ENCODE results near the gene TYR. TPM values are rescaled to one million over a fixed set of nuclear protein-coding genes. Genes with fewer than 3 reads are reported as not detected.

TYR gene
- total and polyA plus RNA-seq, 2 donors (not counting 1 experiment from before 2014, with no cell fraction given): not detected

- H3K4me1 ChIP-seq (ENCODE audit: control insufficient read depth in 2 of 2, insufficient read depth in 2 of 2, low read length in 2 of 2): no peaks in the 10 kb centered on the region
- H3K9ac ChIP-seq (ENCODE audit: low read length): no peak overlapping the region
- H3K27me3 ChIP-seq (replicated peaks in 1 of 4; ENCODE audit: control extremely low read depth in 1 of 4, control insufficient read depth in 3 of 4, insufficient read depth in 4 of 4, low read length in 3 of 4): no peaks in the 10 kb centered on the region
- H3K4me3 ChIP-seq (ENCODE audit: control extremely low read depth in 1 of 5, extremely low read depth in 1 of 5, insufficient read depth in 1 of 5, low read depth in 2 of 5, low read length in 4 of 5): no peak overlapping the region
- H4K20me1 ChIP-seq (ENCODE audit: control insufficient read depth, insufficient read depth, low read length, poor library complexity, severe bottlenecking): no peaks in the 10 kb centered on the region
- ATAC-seq (ENCODE audit: low read depth) (no peak), DNase-seq (no peak)
- Mint-ChIP-seq H3K4me3 (no peak overlapping the region), H3K4me1 (no peaks in the 10 kb centered on the region), H3K9me3 (ENCODE audit: insufficient read depth) (no peaks in the 10 kb centered on the region), H3K27ac (no peak overlapping the region), H3K27me3 (no peaks in the 10 kb centered on the region)
- H3K9me3 ChIP-seq (ENCODE audit: control extremely low read depth in 1 of 3, control insufficient read depth in 2 of 3, insufficient read depth in 1 of 3, low read length in 2 of 3): no peaks in the 10 kb centered on the region
- intact Hi-C loops (cut with micrococcal nuclease): no loop called here
- H3K36me3 ChIP-seq (replicated peaks in 1 of 2; ENCODE audit: control extremely low read depth in 1 of 2, control insufficient read depth in 1 of 2, extremely low read depth in 1 of 2, insufficient read depth in 2 of 2, low read length in 1 of 2): no peaks in the 10 kb centered on the region
- no peak overlapping the region for H3K27ac ChIP-seq (ENCODE audit: low read length in 2 of 2)
- no peak overlapping the region for H2AFZ ChIP-seq (ENCODE audit: insufficient read depth, low read depth, low read length, poor library complexity, severe bottlenecking)
- CTCF ChIA-PET: no interaction called here
- POLR2A ChIA-PET: no interaction called here
- no peak overlapping the region for H3K4me2 ChIP-seq (replicated peaks; ENCODE audit: low read depth, low read length, poor library complexity, severe bottlenecking)
- no peak for TF ChIP-seq EZH2 (IDR thresholded peaks at IDR 0.05; ENCODE audit: borderline replicate concordance, insufficient read depth, low read depth, low read length, poor library complexity, severe bottlenecking)
- TF ChIP-seq, protein P1, sequence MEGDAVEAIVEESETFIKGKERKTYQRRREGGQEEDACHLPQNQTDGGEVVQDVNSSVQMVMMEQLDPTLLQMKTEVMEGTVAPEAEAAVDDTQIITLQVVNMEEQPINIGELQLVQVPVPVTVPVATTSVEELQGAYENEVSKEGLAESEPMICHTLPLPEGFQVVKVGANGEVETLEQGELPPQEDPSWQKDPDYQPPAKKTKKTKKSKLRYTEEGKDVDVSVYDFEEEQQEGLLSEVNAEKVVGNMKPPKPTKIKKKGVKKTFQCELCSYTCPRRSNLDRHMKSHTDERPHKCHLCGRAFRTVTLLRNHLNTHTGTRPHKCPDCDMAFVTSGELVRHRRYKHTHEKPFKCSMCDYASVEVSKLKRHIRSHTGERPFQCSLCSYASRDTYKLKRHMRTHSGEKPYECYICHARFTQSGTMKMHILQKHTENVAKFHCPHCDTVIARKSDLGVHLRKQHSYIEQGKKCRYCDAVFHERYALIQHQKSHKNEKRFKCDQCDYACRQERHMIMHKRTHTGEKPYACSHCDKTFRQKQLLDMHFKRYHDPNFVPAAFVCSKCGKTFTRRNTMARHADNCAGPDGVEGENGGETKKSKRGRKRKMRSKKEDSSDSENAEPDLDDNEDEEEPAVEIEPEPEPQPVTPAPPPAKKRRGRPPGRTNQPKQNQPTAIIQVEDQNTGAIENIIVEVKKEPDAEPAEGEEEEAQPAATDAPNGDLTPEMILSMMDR (IDR thresholded peaks at IDR 0.05): no peak
- 90% methylated on average over 2 of the region's 5 CpGs for WGBS (ENCODE audit: insufficient coverage)
- H3K79me2 ChIP-seq (ENCODE audit: control insufficient read depth, insufficient read depth, low read length): no peaks in the 10 kb centered on the region
Measured at GRCh38 chr11:89182773-89183518, 5.3 kb downstream of the TYR start.

DNA sequence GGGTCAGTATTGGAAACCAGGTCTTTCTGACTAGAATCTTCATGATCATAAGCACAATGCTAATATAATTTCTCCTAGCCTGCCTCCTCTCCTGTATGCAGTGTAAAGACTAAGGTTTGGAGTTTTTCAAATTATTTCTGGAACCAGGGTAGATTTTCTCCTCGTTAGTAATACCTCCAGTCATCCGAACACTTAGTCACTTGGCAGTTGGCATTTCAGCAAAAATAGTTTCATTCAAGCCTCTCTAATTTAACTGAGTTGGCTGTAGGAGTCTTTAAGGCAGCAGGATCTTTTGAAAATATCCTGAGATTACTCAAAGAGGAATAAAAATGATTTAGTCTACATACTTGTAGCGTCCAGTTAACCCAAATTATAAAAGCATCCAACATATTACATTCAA, 6.3 kb downstream of the TYR start:
- H3K4me3 Mint-ChIP-seq: no peak overlapping the region
- DNase-seq (no peak), ATAC-seq (ENCODE audit: low read depth) (no peak)
- Histone ChIP-seq H3K36me3 (replicated peaks in 1 of 2; ENCODE audit: control extremely low read depth in 1 of 2, control insufficient read depth in 1 of 2, extremely low read depth in 1 of 2, insufficient read depth in 2 of 2, low read length in 1 of 2) (no peaks in the 10 kb centered on the region), H3K9me3 (ENCODE audit: control extremely low read depth in 1 of 3, control insufficient read depth in 2 of 3, insufficient read depth in 1 of 3, low read length in 2 of 3) (no peaks in the 10 kb centered on the region), H3K9ac (ENCODE audit: low read length) (no peak overlapping the region), H2AFZ (ENCODE audit: insufficient read depth, low read depth, low read length, poor library complexity, severe bottlenecking) (no peak overlapping the region), H3K4me1 (ENCODE audit: control insufficient read depth in 2 of 2, insufficient read depth in 2 of 2, low read length in 2 of 2) (no peaks in the 10 kb centered on the region), H3K4me3 (ENCODE audit: control extremely low read depth in 1 of 5, extremely low read depth in 1 of 5, insufficient read depth in 1 of 5, low read depth in 2 of 5, low read length in 4 of 5) (no peak overlapping the region), H3K27ac (ENCODE audit: low read length in 2 of 2) (no peak overlapping the region), H3K4me2 (replicated peaks; ENCODE audit: low read depth, low read length, poor library complexity, severe bottlenecking) (no peak overlapping the region), H3K27me3 (replicated peaks in 1 of 4; ENCODE audit: control extremely low read depth in 1 of 4, control insufficient read depth in 3 of 4, insufficient read depth in 4 of 4, low read length in 3 of 4) (no peaks in the 10 kb centered on the region), H4K20me1 (ENCODE audit: control insufficient read depth, insufficient read depth, low read length, poor library complexity, severe bottlenecking) (no peaks in the 10 kb centered on the region), H3K79me2 (ENCODE audit: control insufficient read depth, insufficient read depth, low read length) (no peaks in the 10 kb centered on the region)
- no peak overlapping the region for H3K27ac Mint-ChIP-seq
- WGBS (ENCODE audit: insufficient coverage): no CpG with 5 or more reads among the region's 3 CpGs
- intact Hi-C loops (cut with micrococcal nuclease): no loop called here
- no peaks in the 10 kb centered on the region for H3K9me3 Mint-ChIP-seq (ENCODE audit: insufficient read depth)
- H3K4me1 Mint-ChIP-seq: no peaks in the 10 kb centered on the region
- H3K27me3 Mint-ChIP-seq: no peaks in the 10 kb centered on the region
- ChIA-PET CTCF (no interaction called here), POLR2A (no interaction called here)
- TF ChIP-seq, protein P1 (IDR thresholded peaks at IDR 0.05): no peak
- TF ChIP-seq EZH2 (IDR thresholded peaks at IDR 0.05; ENCODE audit: borderline replicate concordance, insufficient read depth, low read depth, low read length, poor library complexity, severe bottlenecking): no peak
